ENCODE measurements around the gene COQ10B.

DNA sequence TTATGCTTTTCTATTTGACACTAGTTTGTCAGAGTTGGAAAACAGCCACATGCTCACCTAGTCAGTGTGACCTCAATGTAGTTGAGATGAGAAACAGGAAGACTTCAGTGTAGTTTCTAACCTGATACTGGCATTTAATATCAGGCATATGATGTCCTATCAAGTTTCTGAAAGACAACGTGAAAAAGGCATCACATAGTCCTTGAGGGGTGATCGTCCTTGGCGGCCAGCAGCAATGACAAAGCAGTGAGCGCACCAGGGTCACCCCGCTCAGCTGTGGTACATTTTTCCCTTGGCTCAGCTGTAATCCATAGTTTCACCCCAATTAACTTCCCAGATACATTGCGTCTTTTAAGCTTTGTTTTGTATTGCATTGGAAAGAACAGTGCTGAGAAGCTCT, 51.2 kb downstream of the COQ10B start:
- TF ChIP-seq, protein P1, sequence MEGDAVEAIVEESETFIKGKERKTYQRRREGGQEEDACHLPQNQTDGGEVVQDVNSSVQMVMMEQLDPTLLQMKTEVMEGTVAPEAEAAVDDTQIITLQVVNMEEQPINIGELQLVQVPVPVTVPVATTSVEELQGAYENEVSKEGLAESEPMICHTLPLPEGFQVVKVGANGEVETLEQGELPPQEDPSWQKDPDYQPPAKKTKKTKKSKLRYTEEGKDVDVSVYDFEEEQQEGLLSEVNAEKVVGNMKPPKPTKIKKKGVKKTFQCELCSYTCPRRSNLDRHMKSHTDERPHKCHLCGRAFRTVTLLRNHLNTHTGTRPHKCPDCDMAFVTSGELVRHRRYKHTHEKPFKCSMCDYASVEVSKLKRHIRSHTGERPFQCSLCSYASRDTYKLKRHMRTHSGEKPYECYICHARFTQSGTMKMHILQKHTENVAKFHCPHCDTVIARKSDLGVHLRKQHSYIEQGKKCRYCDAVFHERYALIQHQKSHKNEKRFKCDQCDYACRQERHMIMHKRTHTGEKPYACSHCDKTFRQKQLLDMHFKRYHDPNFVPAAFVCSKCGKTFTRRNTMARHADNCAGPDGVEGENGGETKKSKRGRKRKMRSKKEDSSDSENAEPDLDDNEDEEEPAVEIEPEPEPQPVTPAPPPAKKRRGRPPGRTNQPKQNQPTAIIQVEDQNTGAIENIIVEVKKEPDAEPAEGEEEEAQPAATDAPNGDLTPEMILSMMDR (conservative IDR thresholded peaks at IDR 0.05; ENCODE audit: low read depth, low read length) = no peak
- no peak for TF ChIP-seq EZH2 (IDR thresholded peaks at IDR 0.05; ENCODE audit: low read length, unreplicated experiment)
